Testis (tissue), 2 donors: ENCODE data around the gene ACBD3.

Source experiments
- POLR2A ChIP-seq: fragments of 450-650 bp; IDR thresholded peaks from one replicate; pipeline ENCODE4 v1.6.1; 2017; ENCODE audit warnings: antibody characterized with exemption, mild to moderate bottlenecking, moderate library complexity
- TF ChIP-seq, protein P1 (sequence below), 3 experiments: fragments of 450-650 bp in 2 of 3; fragments of 200-600 bp in 1 of 3; sonication (generic) in 1 of 3; IDR thresholded peaks; one replicate each; pipeline ENCODE4 v1.5.1; 2016 to 2019; ENCODE audit warnings: antibody characterized with exemption in 3 of 3, mild to moderate bottlenecking in 2 of 3, moderate library complexity in 1 of 3

DNA sequence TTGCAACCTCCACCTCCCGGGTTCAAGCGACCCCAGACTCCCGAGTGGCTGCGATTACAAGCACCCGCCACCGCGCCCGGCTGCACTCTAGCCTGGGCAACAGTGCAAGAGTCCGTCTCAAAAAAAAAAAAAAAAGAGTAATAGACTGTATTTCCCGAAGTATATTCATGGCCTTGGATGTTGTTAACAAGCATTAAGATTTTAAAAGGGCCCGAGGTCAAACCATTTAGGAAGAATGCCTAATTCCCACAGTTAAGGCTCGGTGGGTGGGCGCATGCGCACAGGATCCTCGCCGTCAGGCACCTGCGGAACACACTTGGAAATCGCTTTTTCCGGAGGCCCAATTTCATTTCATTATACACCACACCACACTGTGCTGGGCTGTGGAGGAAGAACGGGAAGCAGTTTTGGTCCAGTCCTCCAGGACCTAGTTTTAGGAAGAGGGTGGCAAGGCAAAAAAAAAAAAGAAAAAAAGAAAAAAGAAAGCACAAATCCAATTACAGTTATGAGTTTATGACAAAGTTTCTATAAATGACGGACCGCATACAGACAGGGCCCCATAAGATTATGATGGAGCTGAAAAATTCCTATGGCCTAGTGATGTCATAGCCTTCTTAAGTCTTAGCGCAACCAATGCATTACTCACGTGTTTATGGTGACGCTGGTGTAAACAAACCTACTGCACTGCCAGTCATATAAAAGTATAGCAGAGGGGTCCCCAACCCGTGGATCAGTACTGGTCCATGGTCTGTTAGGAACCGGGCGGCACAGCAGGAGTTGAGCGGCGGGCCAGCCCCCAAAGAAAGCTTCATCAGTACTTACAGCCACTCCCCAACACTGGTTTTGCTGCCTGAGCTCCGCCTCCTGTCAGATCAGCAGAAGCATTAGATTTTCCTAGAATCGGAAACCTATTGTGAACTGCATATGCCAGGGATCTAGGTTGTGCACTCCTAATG, 85.8 kb downstream of the ACBD3 start:
- TF ChIP-seq, protein P1, sequence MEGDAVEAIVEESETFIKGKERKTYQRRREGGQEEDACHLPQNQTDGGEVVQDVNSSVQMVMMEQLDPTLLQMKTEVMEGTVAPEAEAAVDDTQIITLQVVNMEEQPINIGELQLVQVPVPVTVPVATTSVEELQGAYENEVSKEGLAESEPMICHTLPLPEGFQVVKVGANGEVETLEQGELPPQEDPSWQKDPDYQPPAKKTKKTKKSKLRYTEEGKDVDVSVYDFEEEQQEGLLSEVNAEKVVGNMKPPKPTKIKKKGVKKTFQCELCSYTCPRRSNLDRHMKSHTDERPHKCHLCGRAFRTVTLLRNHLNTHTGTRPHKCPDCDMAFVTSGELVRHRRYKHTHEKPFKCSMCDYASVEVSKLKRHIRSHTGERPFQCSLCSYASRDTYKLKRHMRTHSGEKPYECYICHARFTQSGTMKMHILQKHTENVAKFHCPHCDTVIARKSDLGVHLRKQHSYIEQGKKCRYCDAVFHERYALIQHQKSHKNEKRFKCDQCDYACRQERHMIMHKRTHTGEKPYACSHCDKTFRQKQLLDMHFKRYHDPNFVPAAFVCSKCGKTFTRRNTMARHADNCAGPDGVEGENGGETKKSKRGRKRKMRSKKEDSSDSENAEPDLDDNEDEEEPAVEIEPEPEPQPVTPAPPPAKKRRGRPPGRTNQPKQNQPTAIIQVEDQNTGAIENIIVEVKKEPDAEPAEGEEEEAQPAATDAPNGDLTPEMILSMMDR (IDR thresholded peaks at IDR 0.05), result no peak
- no peak for TF ChIP-seq POLR2A
